ENCODE measurements around the gene C14orf39.

DNA sequence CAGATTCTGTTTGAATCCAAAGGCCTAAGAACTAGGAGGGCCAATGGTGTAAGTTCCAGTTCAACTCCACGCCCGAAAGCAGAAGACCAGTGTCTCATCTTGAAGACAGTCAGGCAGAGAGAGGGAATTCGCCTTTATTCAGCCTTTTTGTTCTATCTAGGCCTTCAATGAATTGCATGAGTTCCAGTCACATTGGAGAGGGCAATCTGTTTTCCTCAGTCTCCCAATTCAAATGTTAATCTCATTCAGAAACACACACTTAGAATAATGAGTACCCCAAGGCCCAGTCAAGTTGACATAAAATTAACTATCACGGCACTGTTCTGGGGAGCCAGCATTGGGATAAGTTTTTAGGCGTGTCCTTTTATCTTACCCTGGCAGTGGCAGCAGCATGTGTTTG, 65.8 kb downstream of the C14orf39 start:
- TF ChIP-seq SP1 (IDR thresholded peaks at IDR 0.05) (no peak), CTBP1 (IDR thresholded peaks at IDR 0.05; ENCODE audit: borderline replicate concordance) (no peak), SUZ12 (IDR thresholded peaks at IDR 0.05) (no peak), NFRKB (IDR thresholded peaks at IDR 0.05) (no peak), FOXK2 (IDR thresholded peaks at IDR 0.05) (no peak), ELF4 (IDR thresholded peaks at IDR 0.05) (no peak), BHLHE40 (IDR thresholded peaks at IDR 0.05; ENCODE audit: borderline replicate concordance) (no peak), FOXM1 (IDR thresholded peaks at IDR 0.05; ENCODE audit: borderline replicate concordance) (no peak)

All from HEK293T (cell line).